GM10248 (cell line): Measurements from ENCODE around the gene FILIP1.

Experiments
- CTCF ChIA-PET: fragments of 300-600 bp; sonication (Branson Sonifier 250); formaldehyde crosslinking; extraction: SDS; loops from one replicate; lab custom pipeline; 2021; ENCODE audit warnings: antibody characterized with exemption; lab: Yijun Ruan, JAX
- POLR2A ChIA-PET: fragments of 350-650 bp; sonication (Branson Sonifier 250); formaldehyde crosslinking; extraction: SDS; loops from one replicate; lab custom pipeline; 2020; ENCODE audit warnings: antibody characterized with exemption; lab: Yijun Ruan, JAX
- DNase-seq: peaks from one replicate; pipeline ENCODE4 v3.0.0; 2012; ENCODE audit errors: extremely low spot score
- TF ChIP-seq, protein P1 (sequence below): IDR thresholded peaks from 2 replicates; pipeline ENCODE4 v1.5.1; 2012; ENCODE audit warnings: mild to moderate bottlenecking, low read depth; ENCODE audit errors: extremely low read depth, missing control alignments, control extremely low read depth

Gene FILIP1

DNA sequence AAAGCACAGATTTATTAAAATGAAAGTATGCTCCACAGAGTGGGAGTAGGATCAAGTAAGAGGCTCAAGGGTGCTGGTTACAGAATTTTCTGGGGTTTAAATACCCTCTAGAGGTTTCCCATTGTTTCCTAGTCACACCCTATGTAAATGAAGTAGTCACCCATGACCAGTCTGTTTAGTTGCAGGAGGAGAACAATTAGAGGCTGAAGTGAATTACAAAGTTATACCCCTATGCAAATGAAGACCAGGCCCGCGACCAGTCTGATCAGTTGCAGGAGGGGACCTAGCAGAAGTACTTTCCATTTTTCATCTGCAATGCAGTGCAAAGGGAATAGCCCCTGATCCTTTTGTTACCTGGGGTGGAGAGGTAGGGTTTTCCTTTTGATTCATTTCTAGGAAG lies 11.8 kb upstream of the FILIP1 start:
- ChIA-PET CTCF (interaction anchor here (0.7 to 1.8 kb wide), 9 partner anchors 8 to 238 kb away, joined by 3 to 8 read pairs (median 4); no protein-coding TSS in a partner anchor), POLR2A (no interaction called here)
- DNase-seq = no peak
- TF ChIP-seq, protein P1, sequence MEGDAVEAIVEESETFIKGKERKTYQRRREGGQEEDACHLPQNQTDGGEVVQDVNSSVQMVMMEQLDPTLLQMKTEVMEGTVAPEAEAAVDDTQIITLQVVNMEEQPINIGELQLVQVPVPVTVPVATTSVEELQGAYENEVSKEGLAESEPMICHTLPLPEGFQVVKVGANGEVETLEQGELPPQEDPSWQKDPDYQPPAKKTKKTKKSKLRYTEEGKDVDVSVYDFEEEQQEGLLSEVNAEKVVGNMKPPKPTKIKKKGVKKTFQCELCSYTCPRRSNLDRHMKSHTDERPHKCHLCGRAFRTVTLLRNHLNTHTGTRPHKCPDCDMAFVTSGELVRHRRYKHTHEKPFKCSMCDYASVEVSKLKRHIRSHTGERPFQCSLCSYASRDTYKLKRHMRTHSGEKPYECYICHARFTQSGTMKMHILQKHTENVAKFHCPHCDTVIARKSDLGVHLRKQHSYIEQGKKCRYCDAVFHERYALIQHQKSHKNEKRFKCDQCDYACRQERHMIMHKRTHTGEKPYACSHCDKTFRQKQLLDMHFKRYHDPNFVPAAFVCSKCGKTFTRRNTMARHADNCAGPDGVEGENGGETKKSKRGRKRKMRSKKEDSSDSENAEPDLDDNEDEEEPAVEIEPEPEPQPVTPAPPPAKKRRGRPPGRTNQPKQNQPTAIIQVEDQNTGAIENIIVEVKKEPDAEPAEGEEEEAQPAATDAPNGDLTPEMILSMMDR = no peak

DNA sequence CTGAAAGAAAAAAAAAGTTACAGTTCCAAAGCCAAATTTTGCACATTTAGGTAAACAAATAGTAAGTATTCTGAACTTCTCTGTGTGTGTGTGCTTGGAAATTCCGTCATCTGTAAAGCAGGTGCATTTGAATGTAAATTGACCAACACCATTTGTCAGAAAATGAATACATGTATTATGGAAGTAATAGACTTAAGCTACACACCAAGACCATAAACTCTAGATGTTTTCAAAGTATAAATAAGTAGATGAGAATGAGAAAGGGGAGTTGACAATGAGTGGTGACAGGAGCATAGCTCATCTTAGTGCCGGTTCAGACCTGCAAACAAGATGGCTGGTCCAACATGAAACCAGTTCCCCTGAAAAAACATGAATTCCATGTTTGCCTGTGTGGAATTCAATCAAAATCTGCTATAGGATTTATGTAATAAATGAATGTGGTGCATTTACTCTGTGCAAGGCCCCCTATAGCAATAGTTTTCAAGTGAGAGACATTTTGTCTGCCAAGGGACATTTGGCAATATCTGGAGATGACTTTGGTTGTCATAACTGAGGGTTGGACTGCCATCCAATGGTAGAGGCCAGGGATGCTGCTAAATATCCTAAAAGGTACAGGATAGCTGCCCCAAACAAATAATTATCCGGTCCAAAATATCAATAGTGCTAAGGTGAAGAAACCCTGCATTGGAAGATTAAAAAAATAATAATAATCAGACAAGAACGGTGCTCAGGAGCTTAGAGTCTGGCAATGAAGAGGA lies 11.0 kb upstream of the FILIP1 start:
- DNase-seq = no peak
- TF ChIP-seq, protein P1 = no peak
- POLR2A ChIA-PET = no interaction called here
- CTCF ChIA-PET = interaction anchor here (0.7 to 1.8 kb wide), 11 partner anchors 14 to 296 kb away, joined by 3 to 8 read pairs (median 4); no protein-coding TSS in a partner anchor

GRCh38 chr6:75503291-75503690 lies 9.7 kb upstream of the FILIP1 start:
- DNase-seq = no peak
- TF ChIP-seq, protein P1 = no peak
- ChIA-PET CTCF (interaction anchor here (0.7 to 1.6 kb wide), 4 partner anchors 10 to 294 kb away, joined by 3 to 4 read pairs (median 3); partner anchors contain the start of gene FILIP1), POLR2A (no interaction called here)

GRCh38 chr6:75502884-75503283 lies 9.3 kb upstream of the FILIP1 start:
- TF ChIP-seq, protein P1 = no peak
- no peak for DNase-seq
- POLR2A ChIA-PET = no interaction called here
- CTCF ChIA-PET = interaction anchor here (0.9 to 1.0 kb wide), 3 partner anchors 9 to 74 kb away, joined by 3 read pairs; partner anchors contain the start of gene FILIP1

GRCh38 chr6:75501756-75502155 lies 8.2 kb upstream of the FILIP1 start:
- DNase-seq = no peak
- ChIA-PET CTCF (interaction anchor here (0.9 to 1.6 kb wide), 4 partner anchors 9 to 73 kb away, joined by 3 to 4 read pairs (median 3); partner anchors contain the start of gene FILIP1), POLR2A (no interaction called here)
- TF ChIP-seq, protein P1 = no peak

DNA sequence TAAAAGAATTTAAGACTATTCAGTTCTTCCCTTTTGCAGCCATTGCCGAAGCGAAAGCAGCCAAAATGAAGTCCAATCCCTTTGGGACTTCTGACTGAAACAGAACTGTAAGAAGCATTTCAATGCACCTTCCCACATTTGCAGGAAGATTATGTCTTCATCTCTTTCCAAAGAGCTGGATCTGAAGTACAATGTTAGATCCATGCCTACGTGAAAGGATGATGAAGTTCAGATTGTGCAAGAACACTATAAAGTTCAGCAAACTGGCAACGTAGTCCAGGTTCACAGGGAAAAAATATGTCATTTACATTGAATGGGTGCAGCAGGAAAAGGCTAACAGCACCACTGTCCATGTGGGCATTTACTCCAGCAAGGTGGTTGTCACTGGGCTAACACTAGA lies 6.0 kb upstream of the FILIP1 start:
- POLR2A ChIA-PET = no interaction called here
- CTCF ChIA-PET = no interaction called here
- DNase-seq = no peak
- TF ChIP-seq, protein P1 = no peak
